ENCODE measurements around the gene FTH1.

DNA sequence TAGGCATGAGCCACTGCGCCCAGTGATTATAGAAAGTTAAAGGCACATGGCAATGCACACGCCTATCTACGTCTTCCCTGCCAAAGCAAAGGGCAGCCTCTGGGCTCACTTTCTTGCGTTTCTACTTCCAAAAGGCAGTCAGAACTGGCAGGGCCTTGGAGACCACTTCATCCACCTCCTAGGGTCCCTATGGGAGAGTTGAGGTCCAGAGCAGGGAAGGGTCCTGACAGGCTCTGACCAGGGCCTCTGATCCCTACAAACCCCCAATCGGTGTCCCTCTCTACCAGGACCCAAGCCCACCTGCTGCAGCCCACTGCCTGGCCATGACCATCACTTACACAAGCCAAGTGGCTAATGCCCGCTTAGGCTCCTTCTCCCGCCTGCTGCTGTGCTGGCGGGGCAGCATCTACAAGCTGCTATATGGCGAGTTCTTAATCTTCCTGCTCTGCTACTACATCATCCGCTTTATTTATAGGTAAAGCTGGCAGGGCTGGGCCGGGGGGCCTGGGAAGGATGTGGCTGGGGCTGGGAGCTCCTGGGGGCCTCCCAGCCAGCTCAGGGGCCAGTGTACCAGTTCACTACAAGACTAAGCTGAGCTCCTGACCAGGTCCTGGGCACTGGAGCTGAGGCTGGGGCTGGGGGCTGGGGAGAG is 15.8 kb downstream of the FTH1 start:
- TF ChIP-seq YY1 (IDR thresholded peaks at IDR 0.05; ENCODE audit: insufficient read depth, insufficient read length) (no peak), SUZ12 (IDR thresholded peaks at IDR 0.05; ENCODE audit: extremely low read depth, insufficient read depth, insufficient read length) (no peak), ZNF274 (IDR thresholded peaks at IDR 0.05; ENCODE audit: low read depth, low read length) (no peak)
